ENCODE measurements around the gene HK1. TPM values are rescaled to one million over a fixed set of nuclear protein-coding genes. Genes with fewer than 3 reads are reported as not detected.
A peak's percentile ranks its signal among the peaks of the same experiment; 100 is the strongest.

Gene HK1
- total RNA-seq, 2 experiments from 2014 or later, result 126 to 127 TPM

DNA sequence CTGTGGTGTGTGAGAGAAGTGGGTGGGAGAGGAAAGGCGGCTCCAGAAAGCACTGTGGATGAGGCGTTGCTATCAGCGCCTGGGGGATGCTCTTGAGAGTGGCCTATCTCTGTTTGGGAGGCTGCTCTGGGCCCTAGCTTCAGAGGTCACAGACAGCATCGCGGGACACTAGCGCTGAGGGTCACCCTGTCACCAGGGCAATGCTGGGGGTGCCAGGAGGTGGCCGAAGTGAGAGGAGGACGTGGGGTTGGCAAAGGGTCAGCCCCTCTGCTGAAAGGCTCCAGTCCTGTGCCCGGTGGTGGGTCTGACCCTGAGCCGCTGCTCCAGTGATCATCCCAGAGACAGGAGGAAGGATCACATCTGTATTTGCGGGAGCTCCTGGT, 141.4 kb downstream of the HK1 start:
- POLR2A ChIA-PET, result no interaction called here
- Mint-ChIP-seq H3K9me3 (no peaks in the 10 kb centered on the region), H3K4me3 (no peak overlapping the region), H3K27me3 (no peaks in the 10 kb centered on the region), H3K4me1 (peaks cover 13% of the 10 kb centered on the region), H3K36me3 (ENCODE audit: low read depth) (no peaks in the 10 kb centered on the region), H3K27ac (no peak overlapping the region)
- CTCF ChIA-PET, result interaction anchor here (0.6 to 3.9 kb wide), 3 partner anchors 12 to 95 kb away, joined by 4 to 14 read pairs (median 5); no protein-coding TSS in a partner anchor
- no peak for DNase-seq

DNA sequence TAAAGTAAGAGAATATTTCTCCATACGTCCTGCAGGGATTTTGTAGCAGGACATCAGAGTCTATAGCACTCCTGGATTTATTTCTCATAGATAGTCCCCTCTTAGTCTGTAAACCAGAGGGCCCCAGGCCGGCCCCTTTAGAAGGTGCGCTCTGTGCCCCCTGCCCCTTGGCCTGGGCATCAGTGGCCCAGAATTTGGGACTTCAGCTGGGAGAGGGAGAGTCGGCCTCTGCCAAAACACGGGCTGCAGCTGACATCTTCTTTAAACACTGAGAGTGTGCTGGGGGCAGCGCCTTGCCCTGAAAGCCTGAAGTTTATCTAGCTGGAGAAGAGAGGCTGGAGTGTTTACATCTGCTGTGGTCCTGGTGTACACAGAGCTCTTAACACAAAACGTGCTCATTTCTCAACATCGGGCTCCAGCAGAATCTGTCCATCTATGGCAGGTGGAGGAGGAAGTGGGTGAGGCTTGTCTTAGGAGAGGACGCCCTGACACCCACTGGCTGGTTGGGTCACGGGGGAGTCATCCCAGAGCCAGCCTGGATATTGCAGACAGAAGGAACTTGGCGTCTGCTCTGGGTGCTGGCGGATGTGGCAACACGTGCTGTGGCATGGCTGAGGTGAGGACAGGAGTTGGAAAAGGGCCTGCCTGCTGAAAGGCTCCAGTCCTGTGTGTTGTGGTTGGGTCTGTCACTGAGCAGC, 143.5 kb downstream of the HK1 start:
- Mint-ChIP-seq H3K4me3 (no peak overlapping the region), H3K27ac (no peak overlapping the region), H3K4me1 (peaks cover 33% of the 10 kb centered on the region), H3K36me3 (ENCODE audit: low read depth) (no peaks in the 10 kb centered on the region), H3K27me3 (no peaks in the 10 kb centered on the region), H3K9me3 (no peaks in the 10 kb centered on the region)
- no peak for DNase-seq
- CTCF ChIA-PET, result no interaction called here
- POLR2A ChIA-PET, result no interaction called here

DNA sequence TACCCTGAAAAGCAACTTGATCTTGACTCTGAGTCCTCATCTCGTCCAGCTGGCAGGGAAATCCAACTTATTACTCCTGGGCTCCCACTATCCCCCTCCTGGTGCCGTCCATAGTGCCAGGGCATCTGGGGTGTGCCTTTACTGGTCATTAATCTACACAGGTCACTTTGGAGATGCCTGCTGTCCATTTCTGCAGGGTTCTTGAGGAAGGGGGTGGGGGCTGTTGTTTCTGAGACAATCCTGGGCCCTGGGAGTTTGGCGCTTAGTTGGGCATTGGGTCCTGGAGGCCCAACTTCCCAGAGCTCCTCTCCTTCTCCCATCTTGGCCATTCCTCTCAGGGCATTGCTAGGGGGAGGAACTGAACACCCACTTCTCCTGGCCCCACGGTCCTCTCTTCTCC, 144.4 kb downstream of the HK1 start:
- no peaks in the 10 kb centered on the region for H3K36me3 Mint-ChIP-seq (ENCODE audit: low read depth)
- no peak overlapping the region for H3K4me3 Mint-ChIP-seq
- DNase-seq, result no peak
- H3K4me1 Mint-ChIP-seq, result peaks cover 42% of the 10 kb centered on the region
- no peaks in the 10 kb centered on the region for H3K9me3 Mint-ChIP-seq
- POLR2A ChIA-PET, result no interaction called here
- CTCF ChIA-PET, result interaction anchor here (0.9 to 1.4 kb wide), 2 partner anchors 10 to 14 kb away, joined by 3 read pairs; no protein-coding TSS in a partner anchor
- no peak overlapping the region for H3K27ac Mint-ChIP-seq
- H3K27me3 Mint-ChIP-seq, result no peaks in the 10 kb centered on the region

DNA sequence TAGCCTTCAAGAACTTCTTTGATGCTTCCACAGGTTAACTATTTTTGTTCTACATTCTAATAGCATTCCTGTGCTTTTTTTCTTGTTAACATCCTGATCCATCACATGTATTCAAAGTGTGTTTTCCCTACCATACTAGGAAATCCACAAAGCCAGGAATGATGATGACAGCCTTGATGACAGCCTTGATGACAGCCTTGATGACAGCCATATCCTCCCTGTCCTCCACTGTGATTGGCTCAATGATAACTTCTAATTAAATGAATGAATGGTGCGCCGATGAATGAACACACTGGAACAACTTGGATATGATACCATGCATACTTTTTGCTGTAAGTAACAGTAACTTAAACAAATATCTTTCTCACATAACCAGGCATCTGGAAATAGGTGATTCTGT, 146.7 kb downstream of the HK1 start:
- ChIA-PET POLR2A (no interaction called here), CTCF (interaction anchor here (0.6 to 1.7 kb wide), 3 partner anchors 17 to 183 kb away, joined by 3 to 9 read pairs (median 3); no protein-coding TSS in a partner anchor)
- no peak overlapping the region for H3K4me3 Mint-ChIP-seq
- no peak for DNase-seq
- H3K4me1 Mint-ChIP-seq, result peaks cover 49% of the 10 kb centered on the region
- no peaks in the 10 kb centered on the region for H3K27me3 Mint-ChIP-seq
- H3K9me3 Mint-ChIP-seq, result no peaks in the 10 kb centered on the region
- H3K36me3 Mint-ChIP-seq (ENCODE audit: low read depth), result no peaks in the 10 kb centered on the region
- H3K27ac Mint-ChIP-seq, result peak overlapping the region; percentile 58

DNA sequence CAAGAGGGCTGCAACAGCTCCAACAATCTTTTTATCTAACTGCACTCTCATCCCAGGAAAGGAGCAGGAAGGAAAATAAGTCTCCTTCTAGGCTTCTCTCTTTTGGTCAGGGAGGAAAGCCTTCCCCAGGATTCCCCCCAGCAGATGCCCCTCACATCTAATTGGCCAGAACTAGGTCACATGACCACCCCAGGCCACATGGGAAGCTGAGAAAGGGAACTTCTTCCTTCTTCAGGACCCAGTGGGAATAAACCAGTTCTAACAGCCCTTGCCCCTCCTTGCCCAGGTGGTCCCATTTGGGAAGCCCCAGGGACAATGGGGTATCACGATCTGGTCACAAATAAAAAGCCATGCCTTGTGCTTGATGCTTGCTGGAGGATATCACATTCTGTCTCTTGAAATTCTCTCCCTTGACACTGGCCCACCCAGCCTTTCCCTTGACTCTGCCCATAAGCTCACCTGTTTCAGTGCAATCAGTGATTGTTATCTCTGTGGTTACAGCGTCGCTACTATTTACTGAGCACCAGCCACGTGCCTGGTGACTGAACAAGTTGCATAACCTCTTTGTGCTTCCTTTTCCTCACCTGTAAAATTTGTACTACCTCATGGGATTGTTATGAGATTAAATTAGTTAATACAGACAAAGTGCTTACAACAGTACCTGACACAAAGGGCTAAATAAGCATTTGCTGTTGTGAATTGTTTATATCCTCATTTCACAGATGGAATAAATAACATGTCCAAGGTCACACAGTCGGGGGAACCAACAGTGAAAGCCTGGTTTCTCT, 147.4 kb downstream of the HK1 start:
- ChIA-PET POLR2A (no interaction called here), CTCF (interaction anchor here (0.6 to 1.7 kb wide), 5 partner anchors 17 to 262 kb away, joined by 3 to 9 read pairs (median 3); no protein-coding TSS in a partner anchor)
- peak overlapping the region; percentile 15 for H3K27ac Mint-ChIP-seq
- H3K4me3 Mint-ChIP-seq, result no peak overlapping the region
- H3K36me3 Mint-ChIP-seq (ENCODE audit: low read depth), result no peaks in the 10 kb centered on the region
- peaks cover 49% of the 10 kb centered on the region for H3K4me1 Mint-ChIP-seq
- peak; percentile 53 for DNase-seq
- no peaks in the 10 kb centered on the region for H3K27me3 Mint-ChIP-seq
- no peaks in the 10 kb centered on the region for H3K9me3 Mint-ChIP-seq

DNA sequence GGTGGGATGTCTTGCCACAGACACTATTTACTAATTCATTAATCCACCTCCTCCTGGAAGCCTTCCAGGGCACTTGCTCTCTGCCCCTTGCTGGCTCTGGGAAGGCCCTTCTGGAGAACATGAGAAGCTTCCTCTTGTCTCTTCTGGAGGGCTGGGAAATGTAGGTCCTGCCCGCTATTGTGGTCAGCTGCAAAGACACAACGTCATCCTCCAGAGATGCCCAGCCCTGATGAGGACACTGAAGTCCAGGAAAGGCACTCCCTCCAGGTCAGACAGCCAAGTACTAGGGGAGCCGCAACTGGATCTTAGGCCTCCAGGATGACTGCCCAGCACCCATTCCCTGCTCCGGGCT, 148.1 kb downstream of the HK1 start:
- no peaks in the 10 kb centered on the region for H3K27me3 Mint-ChIP-seq
- H3K4me1 Mint-ChIP-seq, result peaks cover 49% of the 10 kb centered on the region
- H3K9me3 Mint-ChIP-seq, result no peaks in the 10 kb centered on the region
- H3K27ac Mint-ChIP-seq, result peak overlapping the region; percentile 15
- no peaks in the 10 kb centered on the region for H3K36me3 Mint-ChIP-seq (ENCODE audit: low read depth)
- CTCF ChIA-PET, result interaction anchor here (0.6 to 0.7 kb wide), 3 partner anchors 81 to 1110 kb away, joined by 3 read pairs; no protein-coding TSS in a partner anchor
- no peak overlapping the region for H3K4me3 Mint-ChIP-seq
- POLR2A ChIA-PET, result no interaction called here
- DNase-seq, result no peak

DNA sequence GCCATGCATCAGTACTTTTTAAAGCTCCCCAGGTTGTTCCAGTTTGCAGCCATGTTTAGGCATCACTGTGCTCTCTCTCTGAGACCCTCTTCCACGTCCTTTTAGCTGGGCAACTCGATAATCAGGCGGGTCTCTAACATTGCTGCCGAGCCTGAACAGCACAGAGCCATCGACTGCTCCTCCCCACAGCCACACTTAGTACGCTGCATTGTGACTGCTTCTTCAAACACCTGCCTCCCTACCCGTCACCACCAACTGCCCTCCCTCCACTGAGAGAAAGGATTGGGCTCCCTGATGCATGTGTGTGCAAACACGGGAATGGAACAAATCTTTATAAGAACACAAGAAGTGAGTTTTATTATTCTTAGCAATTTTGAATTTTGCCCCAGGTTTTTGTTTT, 149.9 kb downstream of the HK1 start:
- DNase-seq, result no peak
- Mint-ChIP-seq H3K4me3 (no peak overlapping the region), H3K4me1 (peaks cover 46% of the 10 kb centered on the region), H3K27me3 (no peaks in the 10 kb centered on the region), H3K36me3 (ENCODE audit: low read depth) (no peaks in the 10 kb centered on the region), H3K27ac (no peak overlapping the region), H3K9me3 (no peaks in the 10 kb centered on the region)
- POLR2A ChIA-PET, result no interaction called here
- CTCF ChIA-PET, result interaction anchor here (0.7 to 1.0 kb wide), 2 partner anchors 16 to 79 kb away, joined by 3 to 4 read pairs; no protein-coding TSS in a partner anchor

DNA sequence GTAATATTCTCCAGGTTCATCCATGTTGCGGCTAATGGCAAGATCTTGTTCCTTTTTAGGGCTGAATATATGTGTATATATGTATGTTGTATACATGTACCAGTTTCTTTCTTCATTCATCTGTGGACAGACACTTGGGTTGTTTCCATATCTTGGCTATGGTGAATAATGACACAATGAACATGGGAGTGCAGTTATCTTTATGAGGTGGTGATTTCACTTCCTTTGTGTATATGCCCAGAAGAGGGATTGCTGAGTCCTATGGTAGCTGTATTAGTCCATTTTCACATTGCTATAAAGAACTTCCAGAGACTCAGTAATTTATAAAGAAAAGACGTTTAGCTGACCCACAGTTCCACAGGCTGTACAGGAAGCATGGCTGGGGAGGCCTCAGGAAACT, 155.9 kb downstream of the HK1 start:
- DNase-seq, result no peak
- ChIA-PET POLR2A (no interaction called here), CTCF (interaction anchor here (1.2 to 1.4 kb wide), 2 partner anchors 13 to 21 kb away, joined by 3 to 4 read pairs; no protein-coding TSS in a partner anchor)
- Mint-ChIP-seq H3K9me3 (no peaks in the 10 kb centered on the region), H3K4me3 (no peak overlapping the region), H3K4me1 (no peaks in the 10 kb centered on the region), H3K36me3 (ENCODE audit: low read depth) (no peaks in the 10 kb centered on the region), H3K27me3 (peaks cover 14% of the 10 kb centered on the region), H3K27ac (no peak overlapping the region)

DNA sequence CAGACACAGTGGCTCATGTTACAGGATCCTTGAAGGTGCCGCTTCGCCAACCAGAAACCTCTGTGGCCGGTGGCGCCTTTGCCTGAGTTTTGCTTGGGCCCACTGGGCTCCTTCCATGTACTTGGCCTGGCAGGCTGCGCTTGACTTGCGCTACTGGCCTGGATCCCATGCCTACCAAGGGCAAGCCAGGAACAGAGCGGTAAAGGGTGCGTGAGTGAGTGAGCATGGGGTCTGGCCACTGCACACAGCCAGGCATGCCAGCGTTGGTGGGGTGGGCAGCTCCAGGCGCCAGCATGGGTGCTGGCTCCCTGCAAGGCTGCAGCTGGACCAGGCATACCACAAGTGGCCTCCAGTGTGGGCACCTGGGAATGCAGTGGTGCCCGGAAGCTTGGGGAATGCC, 156.6 kb downstream of the HK1 start:
- CTCF ChIA-PET, result no interaction called here

DNA sequence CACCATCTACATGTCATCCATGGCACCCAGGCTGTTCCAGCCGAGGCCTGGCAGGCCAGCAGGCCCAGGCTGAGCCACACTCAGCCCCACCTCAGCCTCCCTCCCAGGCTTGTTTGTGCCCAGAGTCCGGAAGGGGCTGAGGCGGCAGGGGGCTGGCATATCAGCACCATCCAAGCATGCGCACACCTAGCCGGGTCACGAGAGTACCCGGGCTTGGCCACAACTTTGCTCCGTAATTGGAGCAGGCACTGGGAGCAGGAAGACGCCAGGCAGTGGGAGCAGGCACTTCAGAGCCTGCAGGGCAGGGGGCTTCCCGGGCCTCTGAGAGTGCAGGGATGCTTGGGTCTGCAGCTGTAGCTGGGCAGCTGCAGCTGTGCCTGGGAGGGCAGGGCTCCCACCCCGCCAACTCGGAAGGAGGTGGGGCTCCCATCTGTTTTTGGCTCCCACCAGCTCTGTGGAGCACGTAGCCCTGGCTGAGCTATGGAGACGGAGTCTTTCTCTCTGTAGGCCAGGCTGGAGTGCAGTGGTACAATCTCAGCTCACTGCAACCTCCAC, 157.7 kb downstream of the HK1 start:
- ChIA-PET POLR2A (interaction anchor here (0.7 kb wide), 1 partner anchor 1270 kb away, joined by 3 read pairs; no protein-coding TSS in a partner anchor), CTCF (interaction anchor here (0.9 kb wide), 1 partner anchor 11 kb away, joined by 3 read pairs; no protein-coding TSS in a partner anchor)
- Mint-ChIP-seq H3K4me3 (no peak overlapping the region), H3K27me3 (peaks cover 15% of the 10 kb centered on the region), H3K4me1 (peaks cover 1% of the 10 kb centered on the region), H3K36me3 (ENCODE audit: low read depth) (no peaks in the 10 kb centered on the region), H3K9me3 (no peaks in the 10 kb centered on the region), H3K27ac (no peak overlapping the region)
- no peak for DNase-seq

More for the DNA sequence above, 156.6 kb downstream of the HK1 start:
- DNase-seq, result no peak
- Mint-ChIP-seq H3K9me3 (no peaks in the 10 kb centered on the region), H3K4me3 (no peak overlapping the region), H3K4me1 (peaks cover under 1% of the 10 kb centered on the region), H3K27ac (no peak overlapping the region), H3K27me3 (peaks cover 15% of the 10 kb centered on the region), H3K36me3 (ENCODE audit: low read depth) (no peaks in the 10 kb centered on the region)
- POLR2A ChIA-PET, result no interaction called here

DNA sequence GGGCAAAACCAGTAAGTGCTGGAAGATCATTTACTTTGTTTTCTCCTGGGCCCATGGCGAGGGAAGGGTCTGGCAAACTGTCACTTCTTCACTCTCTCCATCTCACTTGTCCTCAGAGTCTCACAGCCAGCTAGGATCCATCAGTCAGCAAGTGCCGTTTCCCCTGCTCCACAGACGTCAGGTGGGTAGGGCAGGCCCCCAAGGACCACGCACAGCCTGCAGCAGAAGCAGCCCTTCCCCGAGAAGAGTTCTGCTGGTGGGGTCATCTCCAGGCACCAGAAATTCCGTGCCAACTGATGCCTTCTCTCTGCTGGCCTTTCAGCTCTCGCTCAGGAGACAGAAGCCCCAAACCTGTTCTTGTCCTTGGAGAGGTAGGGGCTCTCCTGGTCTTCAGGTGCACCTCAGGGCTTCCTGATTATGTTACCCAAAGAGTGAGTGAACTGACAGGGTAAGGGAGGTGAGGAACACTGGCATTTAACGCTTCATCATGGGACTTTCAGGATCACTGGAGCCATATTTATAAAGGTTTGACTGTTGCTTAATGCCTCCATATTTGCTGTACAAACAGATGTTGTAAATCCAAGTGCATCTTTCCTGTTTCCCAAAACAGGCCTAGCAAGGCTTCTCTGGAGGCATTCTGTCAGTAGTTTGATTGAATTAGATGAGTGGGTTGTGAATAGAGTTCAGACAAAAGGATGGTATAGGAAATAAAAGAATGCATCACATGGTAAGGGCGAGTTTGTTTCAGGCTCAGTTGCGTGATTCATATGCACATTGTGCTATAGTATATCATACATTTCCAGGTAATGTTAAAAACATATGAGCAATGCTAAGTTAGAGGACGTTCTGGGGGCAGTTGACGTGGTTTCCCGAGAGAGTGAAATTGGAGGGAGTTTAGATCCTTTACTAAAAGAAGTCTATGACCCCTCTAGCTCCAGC, 159.3 kb downstream of the HK1 start:
- no peaks in the 10 kb centered on the region for H3K36me3 Mint-ChIP-seq (ENCODE audit: low read depth)
- no peak for DNase-seq
- CTCF ChIA-PET, result no interaction called here
- H3K9me3 Mint-ChIP-seq, result no peaks in the 10 kb centered on the region
- H3K4me1 Mint-ChIP-seq, result peaks cover 1% of the 10 kb centered on the region
- H3K27me3 Mint-ChIP-seq, result peaks cover 15% of the 10 kb centered on the region
- H3K27ac Mint-ChIP-seq, result no peak overlapping the region
- POLR2A ChIA-PET, result no interaction called here
- no peak overlapping the region for H3K4me3 Mint-ChIP-seq

Measured in activated CD4-positive, alpha-beta T cell treated with anti-CD3 and anti-CD28 coated beads, Interleukin-2, amount 10 ng/mL, durations not matched to agents 7 days and 5 days (primary cell).